ENCODE data around the gene TRPM4. TPM values are rescaled to one million over a fixed set of nuclear protein-coding genes. Genes with fewer than 3 reads are reported as not detected.
A peak's percentile ranks its signal among the peaks of the same experiment; 100 is the strongest.

The TRPM4 gene
- total and polyA plus RNA-seq, 2 of the 13 experiments (the other 11 are each of a cell fraction or from before 2014, with no cell fraction given), result 1.9 to 4.3 TPM

- TF ChIP-seq ZNF580 (CRISPR knock-in tag; IDR thresholded peaks at IDR 0.05; ENCODE audit: borderline replicate concordance, low read depth), result peak; percentile 100
- TF ChIP-seq ZKSCAN8 (CRISPR knock-in tag; IDR thresholded peaks at IDR 0.05; ENCODE audit: borderline replicate concordance), result peak; percentile 54
- peak; percentile 99 for TF ChIP-seq DBP (CRISPR knock-in tag; IDR thresholded peaks at IDR 0.05; ENCODE audit: not compliant biosample characterization)
- peak; percentile 95 for TF ChIP-seq HOXA7 (CRISPR knock-in tag; IDR thresholded peaks at IDR 0.05)
- TF ChIP-seq ZSCAN29 (CRISPR knock-in tag; conservative IDR thresholded peaks at IDR 0.05), result peak; percentile 35; the same call in 1 of the 2 replicates
- peak; percentile 99 for TF ChIP-seq ZNF30 (CRISPR knock-in tag; IDR thresholded peaks at IDR 0.05)
- TF ChIP-seq NFATC3 (CRISPR knock-in tag; IDR thresholded peaks at IDR 0.05), result peak; percentile 98
- no peak for TF ChIP-seq ZNF549 (CRISPR knock-in tag; IDR thresholded peaks at IDR 0.05)
- TF ChIP-seq ARNT2 (CRISPR knock-in tag; IDR thresholded peaks at IDR 0.05; ENCODE audit: low read depth), result peak; percentile 100
- no peak for TF ChIP-seq MATR3 (CRISPR knock-in tag; IDR thresholded peaks at IDR 0.05)
- peak; percentile 93; the same call in 1 of the 2 replicates for TF ChIP-seq ZNF891 (CRISPR knock-in tag; IDR thresholded peaks at IDR 0.05)
- no peak for TF ChIP-seq HMGA1 (CRISPR knock-in tag; conservative IDR thresholded peaks at IDR 0.05)
- peak; percentile 77; the same call in 1 of the 2 replicates for TF ChIP-seq GATAD1 (CRISPR knock-in tag; IDR thresholded peaks at IDR 0.05)
- peak; percentile 100; the same call in 1 of the 2 replicates for TF ChIP-seq ZNF33B (CRISPR knock-in tag; IDR thresholded peaks at IDR 0.05)
- peak; percentile 61 for TF ChIP-seq POLR2G (IDR thresholded peaks at IDR 0.05; ENCODE audit: low read depth, low read length)
- TF ChIP-seq PRDM4 (CRISPR knock-in tag; IDR thresholded peaks at IDR 0.05; ENCODE audit: borderline replicate concordance), result peak; percentile 92; the same call in 1 of the 2 replicates
- TF ChIP-seq NONO (IDR thresholded peaks at IDR 0.05), result no peak
- TF ChIP-seq NONO (CRISPR knock-in tag; conservative IDR thresholded peaks at IDR 0.05), result peak; percentile 82; the same call in 1 of the 2 replicates
- no peak for TF ChIP-seq LCORL (IDR thresholded peaks at IDR 0.05)
- TF ChIP-seq LCORL (CRISPR knock-in tag; IDR thresholded peaks at IDR 0.05), result no peak; the same call in 1 of the 2 replicates
- peak; percentile 98 for TF ChIP-seq ZNF557 (CRISPR knock-in tag; IDR thresholded peaks at IDR 0.05)
- peak; percentile 90; the same call in 1 of the 2 replicates for TF ChIP-seq AKAP8 (CRISPR knock-in tag; IDR thresholded peaks at IDR 0.05)
- peak; percentile 74; the same call in 1 of the 2 replicates for TF ChIP-seq KDM1A (CRISPR knock-in tag; IDR thresholded peaks at IDR 0.05)
- peak; percentile 98 for TF ChIP-seq SAFB2 (CRISPR knock-in tag; IDR thresholded peaks at IDR 0.05; ENCODE audit: borderline replicate concordance, low read depth)
- TF ChIP-seq SKIL (CRISPR knock-in tag; IDR thresholded peaks at IDR 0.05; ENCODE audit: borderline replicate concordance), result peak; percentile 73
- no peak for TF ChIP-seq CHD4 (IDR thresholded peaks at IDR 0.05; ENCODE audit: borderline replicate concordance, low read length)
Observed at GRCh38 chr19:49127674-49128544, 29.7 kb upstream of the TRPM4 start (continued).

All from HepG2 (cell line).